GM21390 (cell line): ENCODE measurements around the gene SRD5A3.

Experiments
- ATAC-seq: cut with Tn5 transposase; IDR thresholded peaks from one replicate; pipeline ENCODE4 v1.9.1; 2021; ENCODE audit not compliant: unreplicated experiment

The SRD5A3 gene

GRCh38 chr4:55372259-55372658 lies 26.2 kb downstream of the SRD5A3 start:
- ATAC-seq: no peak

- ATAC-seq: no peak
Observed at GRCh38 chr4:55373461-55373860, 27.4 kb downstream of the SRD5A3 start.

GRCh38 chr4:55376698-55377097 lies 30.7 kb downstream of the SRD5A3 start:
- no peak for ATAC-seq

GRCh38 chr4:55378617-55379467 lies 32.8 kb downstream of the SRD5A3 start:
- no peak for ATAC-seq

GRCh38 chr4:55380576-55380975 lies 34.5 kb downstream of the SRD5A3 start:
- no peak for ATAC-seq

- no peak for ATAC-seq
Observed at GRCh38 chr4:55381502-55381901, 35.5 kb downstream of the SRD5A3 start.

- ATAC-seq: no peak
Observed at GRCh38 chr4:55382488-55383003, 36.5 kb downstream of the SRD5A3 start.

- ATAC-seq: no peak
Observed at GRCh38 chr4:55385201-55385649, 39.2 kb downstream of the SRD5A3 start.

GRCh38 chr4:55386073-55386472 lies 40.0 kb downstream of the SRD5A3 start:
- ATAC-seq: no peak

GRCh38 chr4:55386840-55387239 lies 40.8 kb downstream of the SRD5A3 start:
- no peak for ATAC-seq

- no peak for ATAC-seq
Observed at GRCh38 chr4:55393461-55394320, 47.6 kb downstream of the SRD5A3 start.

GRCh38 chr4:55395218-55395528 lies 49.1 kb downstream of the SRD5A3 start:
- ATAC-seq: peak; percentile 0

GRCh38 chr4:55395529-55396307 lies 49.7 kb downstream of the SRD5A3 start, which contains the start of gene TMEM165:
TMEM165 (plus strand) TSS chr4:55395957; CDS start chr4:55396190, 233 bp downstream.
- peak; percentile 94 for ATAC-seq

- ATAC-seq: peak; percentile 26
Observed at GRCh38 chr4:55396308-55397125, 50.5 kb downstream of the SRD5A3 start.

GRCh38 chr4:55397126-55397436 lies 51.0 kb downstream of the SRD5A3 start:
- ATAC-seq: no peak

- no peak for ATAC-seq
Observed at GRCh38 chr4:55397520-55398321, 51.7 kb downstream of the SRD5A3 start.

GRCh38 chr4:55398461-55398860 lies 52.4 kb downstream of the SRD5A3 start:
- ATAC-seq: no peak

- ATAC-seq: no peak
Observed at GRCh38 chr4:55398966-55399365, 52.9 kb downstream of the SRD5A3 start.

GRCh38 chr4:55399581-55399980 lies 53.5 kb downstream of the SRD5A3 start:
- ATAC-seq: no peak
